GM21576 (cell line): ENCODE data around the gene ELMO1.

Experiments used
- ATAC-seq: cut with Tn5 transposase; IDR thresholded peaks from one replicate; pipeline ENCODE4 v1.9.1; 2021; ENCODE audit warnings: mild to moderate bottlenecking, moderate library complexity; ENCODE audit not compliant: unreplicated experiment

ELMO1 gene

DNA sequence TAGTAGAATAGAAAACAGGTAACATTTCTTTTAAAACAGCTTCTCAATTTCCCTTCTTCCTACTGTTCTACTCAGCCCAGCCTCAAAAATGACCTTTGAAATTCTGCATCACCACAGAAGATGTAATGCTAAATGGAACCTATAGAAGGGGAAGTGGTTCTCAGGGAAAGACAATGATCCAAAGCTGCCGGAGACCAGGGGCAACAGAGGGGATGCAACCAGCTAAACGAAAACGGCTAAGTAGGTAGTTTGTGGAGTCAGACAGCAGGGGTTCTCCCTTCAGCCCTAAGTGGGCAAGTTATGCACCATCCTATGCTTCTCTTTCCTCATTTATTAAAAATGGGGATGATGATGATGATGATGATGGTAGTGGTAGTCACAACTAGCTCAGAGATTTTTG lies 214.3 kb downstream of the ELMO1 start:
- ATAC-seq, result no peak

DNA sequence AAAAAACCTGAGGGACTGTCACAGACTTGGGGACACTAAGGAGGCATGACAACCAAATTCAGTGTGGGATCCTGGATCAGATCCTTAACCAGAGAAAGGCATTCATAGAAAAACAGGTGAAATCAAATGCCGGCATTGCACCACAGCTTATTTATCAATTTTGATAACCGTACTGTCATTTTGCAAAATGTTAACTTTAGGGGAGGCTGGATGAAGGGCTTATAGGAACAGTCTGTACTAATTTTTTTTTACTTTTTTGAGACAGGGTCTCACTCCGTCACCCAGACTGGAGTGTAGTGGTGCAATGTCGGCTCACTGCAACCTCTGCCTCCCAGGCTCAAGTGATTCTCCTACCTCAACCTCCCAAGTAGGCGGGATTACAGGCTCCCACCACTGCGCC lies 217.1 kb downstream of the ELMO1 start:
- ATAC-seq, result no peak

DNA sequence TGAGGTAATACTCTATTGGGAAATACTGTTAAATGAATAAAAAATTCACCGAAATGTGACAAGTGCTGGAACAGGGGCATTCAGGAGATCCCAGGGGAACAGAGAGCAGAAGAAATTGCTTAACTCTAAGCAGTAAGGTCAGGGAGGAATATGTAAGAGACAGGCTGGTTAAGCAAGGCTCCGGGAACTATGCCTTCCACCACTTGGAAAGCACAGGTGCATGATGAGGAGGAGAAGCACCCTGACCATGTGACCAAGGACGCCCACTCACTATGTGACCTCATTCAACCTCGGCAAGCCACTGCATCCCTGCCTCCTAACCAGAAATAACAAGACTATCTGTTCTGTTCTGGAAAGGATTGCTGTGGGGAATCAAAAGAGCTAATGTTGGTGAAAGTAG lies 218.4 kb downstream of the ELMO1 start:
- ATAC-seq, result no peak

GRCh38 chr7:37229381-37229780 lies 219.3 kb downstream of the ELMO1 start:
- no peak for ATAC-seq

DNA sequence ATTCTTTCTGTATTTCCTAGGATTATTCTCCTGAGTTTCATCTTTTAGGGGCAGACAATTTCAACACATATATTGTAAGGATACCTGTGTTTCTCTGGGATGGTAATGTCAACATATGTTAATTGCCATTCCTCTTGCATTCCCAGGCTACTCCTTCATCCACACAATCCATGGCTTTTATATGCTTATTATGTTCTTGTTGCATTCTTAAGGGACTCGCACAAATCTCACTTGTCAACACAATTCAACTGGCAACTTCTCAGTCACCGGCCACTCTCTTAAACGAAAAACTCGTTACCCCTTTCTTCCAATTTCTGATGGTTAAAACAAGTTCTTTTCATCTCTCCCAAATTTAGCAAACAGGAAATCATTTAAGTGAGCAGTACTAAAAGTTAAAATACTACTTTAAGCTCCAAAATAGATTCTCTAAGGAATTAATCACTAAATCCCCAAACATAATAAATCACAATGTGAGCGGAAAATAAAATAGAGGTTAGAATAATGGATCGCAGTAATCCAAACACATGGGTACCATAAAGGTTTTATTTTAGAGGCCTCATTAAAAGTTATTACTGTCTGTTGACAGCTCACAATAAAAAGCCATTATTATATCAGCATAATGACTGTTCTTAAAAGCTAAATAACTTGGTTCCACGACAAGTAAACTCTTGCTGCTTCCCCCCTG lies 223.2 kb downstream of the ELMO1 start:
- ATAC-seq, result no peak

GRCh38 chr7:37224746-37225145 lies 223.9 kb downstream of the ELMO1 start:
- no peak for ATAC-seq

- ATAC-seq, result no peak
Observed at GRCh38 chr7:37220664-37221063, 228.0 kb downstream of the ELMO1 start.

GRCh38 chr7:37218956-37219355 lies 229.7 kb downstream of the ELMO1 start:
- ATAC-seq, result no peak

- ATAC-seq, result no peak
Observed at GRCh38 chr7:37216923-37217322, 231.7 kb downstream of the ELMO1 start.

GRCh38 chr7:37216156-37216852 lies 232.4 kb downstream of the ELMO1 start:
- no peak for ATAC-seq

DNA sequence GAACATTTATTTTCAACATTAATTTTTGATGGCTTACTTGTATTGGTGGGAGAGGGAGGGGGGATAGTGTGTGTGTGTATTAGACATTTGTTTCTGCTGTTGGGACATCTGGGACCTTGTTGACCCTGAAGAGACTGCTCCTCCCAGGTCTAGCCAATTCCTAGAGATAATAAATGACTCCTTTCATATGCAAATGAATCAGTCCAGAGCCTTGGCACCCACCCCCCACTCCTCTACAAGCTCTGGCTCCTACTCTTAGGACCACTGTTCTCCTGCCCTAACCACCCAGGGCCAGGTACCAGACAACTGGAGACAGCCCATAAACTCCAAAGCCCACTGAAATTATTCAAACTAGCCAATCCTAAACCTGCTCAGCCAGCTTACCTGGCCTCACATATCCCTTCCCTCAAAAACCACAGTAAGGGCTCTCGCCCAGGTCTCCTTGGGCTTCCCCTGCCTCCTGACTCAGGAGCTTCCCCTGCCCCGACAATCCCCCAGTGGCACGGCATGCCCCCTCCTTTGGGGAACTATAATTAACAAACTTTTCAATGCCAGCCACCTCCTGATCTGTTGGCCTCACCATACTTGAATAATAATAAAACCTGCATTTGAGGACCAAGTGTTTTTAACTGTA lies 233.3 kb downstream of the ELMO1 start:
- no peak for ATAC-seq

DNA sequence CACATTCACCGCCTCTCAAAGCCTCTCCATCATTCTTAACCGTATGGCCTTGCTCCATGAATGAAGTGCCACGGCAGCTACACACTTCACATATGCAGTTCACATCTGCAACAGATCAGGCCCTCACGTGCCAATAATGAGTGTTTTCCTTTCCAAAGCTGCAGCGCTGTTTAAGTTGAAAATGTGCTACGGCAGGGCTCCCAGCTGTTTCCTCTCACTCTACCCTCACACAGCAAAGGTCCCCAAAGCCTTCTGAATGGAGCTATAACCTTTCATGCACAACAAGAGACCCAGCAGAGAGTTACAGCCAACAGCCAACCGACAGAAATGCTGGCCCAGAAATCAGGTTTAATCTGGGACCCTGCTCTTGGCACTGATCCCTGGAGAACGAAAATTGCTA lies 236.1 kb downstream of the ELMO1 start:
- ATAC-seq, result no peak

DNA sequence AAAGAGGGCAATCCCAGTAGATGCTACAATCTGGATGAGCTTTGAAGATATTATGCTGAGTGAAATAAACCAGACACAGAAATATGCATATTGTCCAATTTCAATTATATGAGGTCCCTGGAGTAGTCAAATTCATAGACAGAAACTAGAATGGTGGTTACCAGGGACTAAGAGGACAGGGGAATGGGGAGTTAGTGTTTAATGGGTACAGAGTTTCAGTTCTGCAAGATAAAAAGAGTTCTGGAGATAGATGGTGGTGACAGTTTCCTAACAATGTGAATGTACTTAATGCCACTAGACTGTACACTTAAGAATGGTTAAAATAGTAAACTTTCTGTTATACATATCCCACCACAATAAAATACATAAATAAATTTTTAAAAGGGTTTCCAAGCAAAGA lies 236.6 kb downstream of the ELMO1 start:
- ATAC-seq, result peak; percentile 47

- no peak for ATAC-seq
Observed at GRCh38 chr7:37211097-37211880, 237.4 kb downstream of the ELMO1 start.

- ATAC-seq, result no peak
Observed at GRCh38 chr7:37209195-37209594, 239.5 kb downstream of the ELMO1 start.

DNA sequence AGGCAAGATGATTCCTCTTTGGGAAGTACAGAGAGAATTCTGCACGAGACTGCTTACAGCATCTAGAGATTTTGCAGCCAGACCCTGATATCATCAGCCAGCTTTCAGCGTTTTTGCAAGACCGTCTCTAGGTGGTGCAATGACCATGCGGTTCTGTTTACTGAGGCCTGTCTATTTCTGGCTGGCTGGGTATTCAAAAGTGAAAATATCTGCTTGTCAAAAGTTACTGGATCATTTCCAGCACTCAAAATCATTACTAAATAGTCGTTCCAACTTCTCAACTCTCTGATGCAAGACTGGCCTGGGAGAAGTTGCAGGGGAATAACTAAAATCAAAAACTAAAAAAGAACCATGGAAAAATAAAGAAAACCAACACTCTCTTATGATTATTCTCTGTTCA lies 240.1 kb downstream of the ELMO1 start:
- peak; percentile 82 for ATAC-seq

- ATAC-seq, result no peak
Observed at GRCh38 chr7:37206192-37206591, 242.5 kb downstream of the ELMO1 start.

DNA sequence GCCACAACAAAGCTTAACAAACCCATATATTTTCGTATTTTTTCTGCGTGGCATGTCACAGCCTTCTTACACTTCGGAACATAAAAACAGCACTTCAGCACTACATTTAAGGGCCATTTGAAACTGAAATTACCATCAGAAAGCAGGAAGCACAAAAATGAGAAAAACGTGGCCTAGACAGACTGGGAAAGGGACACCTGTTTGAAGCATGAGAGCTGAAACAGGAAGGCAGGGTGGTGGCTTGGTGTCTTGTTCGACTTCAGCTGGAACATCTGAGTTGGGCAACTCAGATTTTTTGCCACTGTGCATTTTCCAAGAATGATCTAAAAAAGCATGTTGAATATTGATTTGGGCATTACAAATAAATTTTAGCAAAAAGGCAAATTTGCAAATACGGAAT lies 243.2 kb downstream of the ELMO1 start:
- ATAC-seq, result no peak

DNA sequence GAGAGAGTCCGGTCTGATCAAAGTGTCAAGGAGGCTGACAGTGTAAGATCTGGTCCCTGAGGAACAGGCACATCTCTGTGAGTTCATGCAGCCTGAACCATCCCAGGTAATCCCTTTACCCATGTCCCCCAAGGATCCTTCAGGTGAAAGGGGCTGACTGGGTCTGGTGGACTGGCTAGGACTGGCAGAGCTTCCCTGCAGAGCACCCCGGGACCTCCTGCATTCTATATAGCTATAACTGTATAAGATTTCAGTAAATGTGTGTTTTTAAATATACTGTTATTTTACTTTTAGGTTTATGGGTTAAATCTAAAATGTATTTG lies 246.8 kb downstream of the ELMO1 start:
- no peak for ATAC-seq

DNA sequence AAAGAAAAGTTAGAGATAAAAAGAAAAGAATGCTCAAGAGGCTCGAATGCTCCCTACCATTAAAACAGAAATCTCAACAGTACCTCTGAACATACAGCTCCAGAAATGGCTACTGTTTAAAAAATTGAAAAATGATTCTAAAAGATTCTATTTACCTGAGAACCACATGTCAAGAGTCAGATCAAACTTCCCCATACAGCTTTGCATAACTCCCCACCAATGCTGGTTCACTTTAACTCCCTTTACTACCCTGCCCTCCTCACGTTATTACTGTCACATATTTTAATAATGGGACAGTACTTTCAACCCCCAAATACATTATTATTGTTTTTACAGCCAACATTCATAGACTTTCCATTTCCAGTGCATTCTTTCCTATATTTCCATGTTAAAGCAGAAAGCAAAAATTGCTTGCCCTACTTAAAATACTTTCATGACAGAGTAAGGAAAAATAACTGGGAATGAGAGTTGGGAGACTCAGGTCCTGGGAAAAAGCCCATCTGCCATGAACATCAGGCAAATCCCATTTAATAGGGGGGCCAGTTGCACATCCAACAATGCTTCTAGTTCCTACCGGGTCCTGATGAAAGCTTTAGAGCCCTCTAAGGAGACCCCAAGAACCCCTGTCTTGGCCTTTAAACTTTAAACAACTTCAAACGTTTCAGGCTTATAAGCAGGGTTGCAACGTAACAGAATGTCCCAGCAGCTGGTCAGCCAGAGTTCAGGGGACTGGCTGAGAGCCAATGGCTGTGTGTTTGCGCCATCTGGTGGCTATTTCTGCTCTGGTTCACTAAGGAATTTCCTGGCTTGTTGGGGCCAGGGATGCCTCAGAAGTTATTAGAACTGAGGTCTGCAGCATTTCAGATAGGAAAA lies 247.4 kb downstream of the ELMO1 start:
- no peak for ATAC-seq
